Uterus (tissue), 4 donors: ENCODE data around the gene HIRA. TPM values are rescaled to one million over a fixed set of nuclear protein-coding genes. Genes with fewer than 3 reads are reported as not detected.

Experiments used
- DNase-seq, 2 donors: peaks; one replicate each; pipeline ENCODE4 v3.0.0-alpha.2; 2019 to 2020
- H3K27ac ChIP-seq, 2 donors: fragments of 200-600 bp; sonication (generic); 1 replicate in 1 of 2; 2 replicates in 1 of 2; pipeline ENCODE4 v1.5.1; 2016 to 2018
- H3K27me3 ChIP-seq, 2 donors: fragments of 200-600 bp; sonication (generic); one replicate each; pipeline ENCODE4 v1.5.1; 2018 to 2019; ENCODE audit warnings: control low read depth in 1 of 2
- H3K36me3 ChIP-seq, 2 donors: fragments of 200-600 bp; sonication (generic); one replicate each; pipeline ENCODE4 v1.5.1; 2019; ENCODE audit warnings: control low read depth in 1 of 2
- H3K4me1 ChIP-seq, 2 donors: fragments of 200-600 bp; sonication (generic); one replicate each; pipeline ENCODE4 v1.5.1; 2018 to 2019; ENCODE audit warnings: control low read depth in 1 of 2
- H3K4me3 ChIP-seq, 2 donors: fragments of 200-600 bp; sonication (generic); 1 replicate in 1 of 2; 2 replicates in 1 of 2; pipeline ENCODE4 v1.5.1; 2018 to 2019; ENCODE audit warnings: mild to moderate bottlenecking in 1 of 2
- H3K9me3 ChIP-seq, 2 donors: fragments of 200-600 bp; sonication (generic); one replicate each; pipeline ENCODE4 v1.5.1; 2019; ENCODE audit warnings: control low read depth in 1 of 2
- POLR2A ChIP-seq, 2 donors: fragments of 450-650 bp; IDR thresholded peaks; one replicate each; pipeline ENCODE4 v1.6.1; 2016; ENCODE audit warnings: antibody characterized with exemption in 2 of 2, mild to moderate bottlenecking in 1 of 2, moderate library complexity in 1 of 2
- intact Hi-C: fragments of 100-400 bp; cut with DNase I; formaldehyde crosslinking; loops from one replicate; pipeline ENCODE4 v1.15.1; 2023; ENCODE audit warnings: low total_unique reads
- total RNA-seq, 4 donors: library from RNA; depleted of rRNA in 3 of 4; stranded (reverse); fragments of >200 nt in 3 of 4; gene quantifications; one replicate each; pipeline versions ENCODE4 v1.1.0 to v1.2.4, GENCODE V29; 2014 to 2023
- TF ChIP-seq, protein P1 (sequence below), 4 experiments: fragments of 200-600 bp in 2 of 4; fragments of 450-650 bp in 2 of 4; sonication (generic) in 2 of 4; IDR thresholded peaks; one replicate each; pipeline ENCODE4 v1.5.1; 2016 to 2019; ENCODE audit warnings: antibody characterized with exemption in 4 of 4, mild to moderate bottlenecking in 2 of 4, moderate library complexity in 1 of 4
- donor health status: DM: yes; HTN: yes; CAD: no.

Gene HIRA
- total RNA-seq, 4 donors from 2014 or later: 0.29 to 32.1 (median 11.7) TPM

DNA sequence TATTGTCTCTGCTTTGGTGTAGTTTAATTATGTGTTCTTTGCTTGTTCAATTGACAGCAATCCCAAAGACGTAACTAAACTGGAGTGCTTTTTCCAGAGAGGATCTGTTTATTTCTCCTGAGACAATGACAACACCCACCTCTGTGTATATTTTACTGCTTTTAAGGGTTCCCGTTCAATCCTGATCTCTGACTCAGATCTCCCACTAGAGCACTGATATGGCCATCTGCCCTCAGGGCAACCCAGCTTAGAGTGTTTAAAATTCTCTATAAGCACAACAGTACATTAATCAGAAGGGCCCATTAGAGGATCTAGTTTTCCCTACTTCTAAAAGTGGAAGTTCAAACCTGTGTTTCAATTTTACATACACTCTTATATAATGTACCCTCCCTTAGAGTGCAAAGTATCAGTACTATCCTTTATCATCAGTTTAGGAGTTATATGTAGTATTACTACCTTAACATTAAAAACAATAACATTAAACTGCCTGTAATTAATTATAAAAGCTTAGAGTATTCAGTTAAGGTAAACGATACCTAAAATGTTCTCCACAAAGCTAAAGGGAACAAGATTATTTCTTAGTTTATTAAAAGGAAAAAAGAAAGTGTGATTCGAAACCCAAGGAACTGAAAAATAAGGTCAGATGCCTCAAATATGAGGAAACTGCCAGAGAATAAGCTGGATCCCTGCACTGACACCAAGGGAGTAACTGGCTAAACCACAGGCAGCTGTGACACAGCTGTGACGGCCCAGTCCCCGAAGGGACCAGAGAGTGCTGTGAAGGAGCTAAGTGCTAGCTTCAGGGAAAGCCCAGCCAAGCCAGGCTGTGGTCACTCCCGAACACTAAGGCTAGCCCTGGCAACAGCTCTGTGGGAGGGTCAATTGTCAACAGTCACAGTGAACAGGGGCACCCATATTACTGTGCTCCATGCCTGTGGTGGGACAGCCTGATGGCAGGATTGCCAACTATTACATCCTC is 32.2 kb upstream of the HIRA start:
- Histone ChIP-seq H3K27ac (no peak overlapping the region), H3K4me1 (no peaks in the 10 kb centered on the region), H3K9me3 (no peaks in the 10 kb centered on the region), H3K36me3 (no peaks in the 10 kb centered on the region), H3K27me3 (no peaks in the 10 kb centered on the region), H3K4me3 (no peak overlapping the region)
- TF ChIP-seq, protein P1, sequence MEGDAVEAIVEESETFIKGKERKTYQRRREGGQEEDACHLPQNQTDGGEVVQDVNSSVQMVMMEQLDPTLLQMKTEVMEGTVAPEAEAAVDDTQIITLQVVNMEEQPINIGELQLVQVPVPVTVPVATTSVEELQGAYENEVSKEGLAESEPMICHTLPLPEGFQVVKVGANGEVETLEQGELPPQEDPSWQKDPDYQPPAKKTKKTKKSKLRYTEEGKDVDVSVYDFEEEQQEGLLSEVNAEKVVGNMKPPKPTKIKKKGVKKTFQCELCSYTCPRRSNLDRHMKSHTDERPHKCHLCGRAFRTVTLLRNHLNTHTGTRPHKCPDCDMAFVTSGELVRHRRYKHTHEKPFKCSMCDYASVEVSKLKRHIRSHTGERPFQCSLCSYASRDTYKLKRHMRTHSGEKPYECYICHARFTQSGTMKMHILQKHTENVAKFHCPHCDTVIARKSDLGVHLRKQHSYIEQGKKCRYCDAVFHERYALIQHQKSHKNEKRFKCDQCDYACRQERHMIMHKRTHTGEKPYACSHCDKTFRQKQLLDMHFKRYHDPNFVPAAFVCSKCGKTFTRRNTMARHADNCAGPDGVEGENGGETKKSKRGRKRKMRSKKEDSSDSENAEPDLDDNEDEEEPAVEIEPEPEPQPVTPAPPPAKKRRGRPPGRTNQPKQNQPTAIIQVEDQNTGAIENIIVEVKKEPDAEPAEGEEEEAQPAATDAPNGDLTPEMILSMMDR (IDR thresholded peaks at IDR 0.05): no peak
- no peak for TF ChIP-seq POLR2A (IDR thresholded peaks at IDR 0.05)
- intact Hi-C loops: no loop called here
- no peak for DNase-seq

DNA sequence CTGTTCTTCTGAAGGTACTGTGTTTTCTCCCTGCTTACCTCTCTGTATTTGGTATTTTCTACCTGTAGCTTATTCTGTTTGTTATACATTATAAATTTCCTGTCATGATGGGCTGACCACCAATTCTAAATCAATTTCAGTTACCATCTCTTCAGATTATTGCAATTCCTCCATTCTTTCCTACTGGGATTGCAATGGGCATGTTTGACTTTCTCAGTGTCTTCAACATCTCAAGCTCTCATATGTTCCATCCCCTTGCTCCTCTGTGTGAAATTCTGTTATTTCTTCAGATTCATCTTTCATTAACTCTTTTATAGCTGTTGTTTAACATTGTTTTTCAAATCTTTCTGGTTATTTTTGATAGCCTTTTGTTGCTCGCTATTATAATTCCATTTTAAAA is 31.5 kb upstream of the HIRA start:
- Histone ChIP-seq H3K4me1 (no peaks in the 10 kb centered on the region), H3K27me3 (no peaks in the 10 kb centered on the region), H3K9me3 (no peaks in the 10 kb centered on the region), H3K4me3 (no peak overlapping the region), H3K27ac (no peak overlapping the region), H3K36me3 (no peaks in the 10 kb centered on the region)
- TF ChIP-seq, protein P1 (IDR thresholded peaks at IDR 0.05): no peak
- intact Hi-C loops: no loop called here
- DNase-seq: no peak

DNA sequence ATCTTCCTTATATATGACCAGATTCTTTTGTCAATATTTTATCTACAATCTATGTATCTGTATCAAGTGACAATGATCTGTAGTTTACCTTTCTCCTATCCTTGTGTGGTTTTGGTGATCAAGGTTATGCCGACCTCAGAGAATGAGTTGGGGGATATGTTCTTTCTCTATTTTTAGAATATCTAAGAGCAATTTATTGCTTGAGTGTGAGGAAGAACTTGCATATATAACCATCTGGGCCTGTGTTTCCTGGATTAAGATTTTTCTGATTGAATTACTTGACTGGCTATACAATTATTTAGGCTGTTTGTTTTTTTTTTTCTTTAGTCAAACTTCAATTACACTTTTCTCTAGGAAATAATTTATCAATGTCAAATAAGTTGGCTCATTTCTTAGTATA is 30.0 kb upstream of the HIRA start:
- Histone ChIP-seq H3K36me3 (no peaks in the 10 kb centered on the region), H3K9me3 (no peaks in the 10 kb centered on the region), H3K4me1 (no peaks in the 10 kb centered on the region), H3K4me3 (no peak overlapping the region), H3K27ac (no peak overlapping the region), H3K27me3 (no peaks in the 10 kb centered on the region)
- TF ChIP-seq, protein P1 (IDR thresholded peaks at IDR 0.05): no peak
- no peak for TF ChIP-seq POLR2A (IDR thresholded peaks at IDR 0.05)
- intact Hi-C loops: no loop called here
- no peak for DNase-seq

DNA sequence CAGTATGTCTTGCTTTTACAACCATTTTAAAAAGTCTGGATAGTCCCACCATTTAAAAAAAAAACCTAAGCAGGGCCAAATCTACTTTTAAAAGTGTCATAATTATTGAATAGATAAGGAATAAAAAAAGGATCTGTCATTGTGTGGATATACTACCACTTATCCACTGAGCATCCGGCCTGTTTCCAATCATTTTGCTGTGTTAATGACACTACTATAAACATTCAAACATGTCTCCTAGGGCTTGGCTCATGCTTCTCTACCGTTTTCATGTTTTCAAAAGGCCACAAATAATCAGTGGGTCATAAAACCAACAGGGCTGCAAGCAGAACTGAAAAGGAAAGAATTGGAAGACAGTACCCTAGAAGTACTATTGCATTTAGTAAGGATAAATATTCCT is 28.5 kb upstream of the HIRA start:
- Histone ChIP-seq H3K27ac (no peak overlapping the region), H3K36me3 (no peaks in the 10 kb centered on the region), H3K4me3 (no peak overlapping the region), H3K9me3 (no peaks in the 10 kb centered on the region), H3K4me1 (no peaks in the 10 kb centered on the region), H3K27me3 (no peaks in the 10 kb centered on the region)
- TF ChIP-seq POLR2A (IDR thresholded peaks at IDR 0.05): no peak
- TF ChIP-seq, protein P1 (IDR thresholded peaks at IDR 0.05): no peak
- intact Hi-C loops: no loop called here
- no peak for DNase-seq

DNA sequence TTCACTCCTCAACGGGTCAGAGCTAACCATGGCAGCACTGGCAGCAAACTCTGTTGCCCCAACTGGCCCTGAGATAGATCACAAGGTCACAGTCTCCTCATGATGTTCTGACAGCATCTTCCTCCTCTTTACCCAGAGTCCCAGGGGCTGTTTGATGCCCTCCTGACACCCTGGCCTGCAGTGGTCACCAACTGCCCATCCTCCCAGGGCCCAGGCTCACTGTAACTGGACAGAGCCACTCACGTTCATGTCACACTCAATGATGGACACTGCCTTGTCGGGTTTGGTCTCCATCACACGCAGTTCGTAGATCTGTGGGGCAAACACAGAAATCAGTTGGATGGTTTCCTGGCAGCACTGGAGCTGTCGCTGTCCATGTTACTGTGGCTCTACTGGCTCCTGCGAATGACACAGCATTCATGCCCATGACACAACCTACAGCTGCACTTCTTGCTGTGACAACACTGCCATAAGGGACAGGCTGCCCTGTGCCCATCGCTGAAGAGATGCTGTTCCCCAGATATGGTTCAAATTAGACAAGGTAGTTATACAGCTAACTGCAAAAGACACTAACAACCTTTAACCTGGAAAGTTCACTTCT is 26.4 kb upstream of the HIRA start:
- no peaks in the 10 kb centered on the region for H3K27me3 ChIP-seq
- no peaks in the 10 kb centered on the region for H3K36me3 ChIP-seq
- no peaks in the 10 kb centered on the region for H3K4me1 ChIP-seq
- no peak overlapping the region for H3K4me3 ChIP-seq
- intact Hi-C loops: no loop called here
- no peak for DNase-seq
- H3K9me3 ChIP-seq: no peaks in the 10 kb centered on the region
- H3K27ac ChIP-seq: no peak overlapping the region
- TF ChIP-seq, protein P1 (IDR thresholded peaks at IDR 0.05): no peak
- no peak for TF ChIP-seq POLR2A (IDR thresholded peaks at IDR 0.05)
